ENCODE measurements around the gene KBTBD12. TPM values are rescaled to one million over a fixed set of nuclear protein-coding genes. Genes with fewer than 3 reads are reported as not detected.

The KBTBD12 gene
- total RNA-seq, 4 donors from 2014 or later = under 0.01 to 0.87 (median 0.30) TPM; not detected in 1

GRCh38 chr3:128021768-128022372 lies 106.8 kb downstream of the KBTBD12 start:
- H3K36me3 ChIP-seq = no peaks in the 10 kb centered on the region
- no peaks in the 10 kb centered on the region for H3K9me3 ChIP-seq
- no peak overlapping the region for H3K27ac ChIP-seq
- H3K4me1 ChIP-seq = no peaks in the 10 kb centered on the region
- H3K27me3 ChIP-seq = no peaks in the 10 kb centered on the region
- TF ChIP-seq EP300 (IDR thresholded peaks at IDR 0.05) (no peak), POLR2A (IDR thresholded peaks at IDR 0.05) (no peak)
- TF ChIP-seq, protein P1, sequence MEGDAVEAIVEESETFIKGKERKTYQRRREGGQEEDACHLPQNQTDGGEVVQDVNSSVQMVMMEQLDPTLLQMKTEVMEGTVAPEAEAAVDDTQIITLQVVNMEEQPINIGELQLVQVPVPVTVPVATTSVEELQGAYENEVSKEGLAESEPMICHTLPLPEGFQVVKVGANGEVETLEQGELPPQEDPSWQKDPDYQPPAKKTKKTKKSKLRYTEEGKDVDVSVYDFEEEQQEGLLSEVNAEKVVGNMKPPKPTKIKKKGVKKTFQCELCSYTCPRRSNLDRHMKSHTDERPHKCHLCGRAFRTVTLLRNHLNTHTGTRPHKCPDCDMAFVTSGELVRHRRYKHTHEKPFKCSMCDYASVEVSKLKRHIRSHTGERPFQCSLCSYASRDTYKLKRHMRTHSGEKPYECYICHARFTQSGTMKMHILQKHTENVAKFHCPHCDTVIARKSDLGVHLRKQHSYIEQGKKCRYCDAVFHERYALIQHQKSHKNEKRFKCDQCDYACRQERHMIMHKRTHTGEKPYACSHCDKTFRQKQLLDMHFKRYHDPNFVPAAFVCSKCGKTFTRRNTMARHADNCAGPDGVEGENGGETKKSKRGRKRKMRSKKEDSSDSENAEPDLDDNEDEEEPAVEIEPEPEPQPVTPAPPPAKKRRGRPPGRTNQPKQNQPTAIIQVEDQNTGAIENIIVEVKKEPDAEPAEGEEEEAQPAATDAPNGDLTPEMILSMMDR (IDR thresholded peaks at IDR 0.05) = no peak
- H3K4me3 ChIP-seq = no peak overlapping the region
- no peak for DNase-seq (ENCODE audit: low spot score in 2 of 2)
- WGBS, 2 donors = 46 to 50% methylated on average over 10 of the region's 10 CpGs

DNA sequence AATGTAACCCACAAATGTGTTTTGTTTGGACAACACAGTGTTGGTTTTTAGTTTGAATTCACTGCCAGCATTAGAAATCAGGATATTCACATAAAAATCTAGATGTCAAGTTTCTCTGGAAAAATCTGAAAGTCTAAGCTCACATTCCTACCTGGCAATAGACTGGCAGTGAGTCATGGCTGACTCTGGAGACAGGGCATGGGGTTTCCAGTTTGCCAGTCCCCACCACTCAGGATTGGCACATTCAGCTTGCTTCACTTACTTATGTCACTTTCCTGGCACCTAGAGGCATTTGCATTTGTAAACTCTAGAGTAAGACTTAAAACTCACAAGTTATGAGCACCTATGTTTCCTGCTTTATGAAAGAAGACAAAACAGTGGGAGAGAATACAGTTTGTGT lies 118.1 kb downstream of the KBTBD12 start:
- Histone ChIP-seq H3K27ac (no peak overlapping the region), H3K27me3 (no peaks in the 10 kb centered on the region), H3K4me3 (no peak overlapping the region), H3K36me3 (no peaks in the 10 kb centered on the region), H3K9me3 (no peaks in the 10 kb centered on the region), H3K4me1 (no peaks in the 10 kb centered on the region)
- TF ChIP-seq EP300 (IDR thresholded peaks at IDR 0.05) = no peak
- no peak for DNase-seq (ENCODE audit: low spot score in 2 of 2)

- no peak overlapping the region for H3K4me3 ChIP-seq
- H3K9me3 ChIP-seq = no peaks in the 10 kb centered on the region
- H3K4me1 ChIP-seq = no peaks in the 10 kb centered on the region
- DNase-seq (ENCODE audit: low spot score in 2 of 2) = no peak
- H3K27me3 ChIP-seq = no peaks in the 10 kb centered on the region
- 88 to 100% methylated on average over 1 of the region's 1 CpG for WGBS, 2 donors
- TF ChIP-seq POLR2A (IDR thresholded peaks at IDR 0.05) = no peak
- no peak for TF ChIP-seq EP300 (IDR thresholded peaks at IDR 0.05)
- TF ChIP-seq, protein P1 (IDR thresholded peaks at IDR 0.05) = no peak
- H3K36me3 ChIP-seq = no peaks in the 10 kb centered on the region
- H3K27ac ChIP-seq = no peak overlapping the region
These were observed 121.1 kb downstream of the KBTBD12 start for GRCh38 chr3:128036119-128036518.

Small RNAs within 50 kb of the gene (small RNA-seq; reads per million reads assigned to genes)
- not detected for gene RNA5SP139

Other genes with a start within 250 kb of the KBTBD12 start
- gene ABTB1, start 242.3 kb upstream of the KBTBD12 start, total RNA-seq = 100 to 1,000 TPM in 3 of 4 donors, 10 to 100 TPM in 1; 86.4 to 134 (median 121) TPM
- gene MGLL, start 92.7 kb upstream of the KBTBD12 start, total RNA-seq = 10 to 100 TPM; 67.5 to 96.6 (median 86.1) TPM
- gene SEC61A1, start 137.2 kb downstream of the KBTBD12 start, total RNA-seq = 100 to 1,000 TPM in 3 of 4 donors, 10 to 100 TPM in 1; 93.3 to 155 (median 108) TPM
- 10 to 100 TPM; 29.7 to 41.7 (median 34.1) TPM for gene RUVBL1, start 208.6 kb downstream of the KBTBD12 start, total RNA-seq
- gene EEFSEC, start 238.2 kb downstream of the KBTBD12 start, total RNA-seq = 10 to 100 TPM; 25.1 to 43.5 (median 29.5) TPM

All from tibial nerve (tissue), 4 donors.